Measurements from ENCODE around the gene NUP210.

NUP210 gene

DNA sequence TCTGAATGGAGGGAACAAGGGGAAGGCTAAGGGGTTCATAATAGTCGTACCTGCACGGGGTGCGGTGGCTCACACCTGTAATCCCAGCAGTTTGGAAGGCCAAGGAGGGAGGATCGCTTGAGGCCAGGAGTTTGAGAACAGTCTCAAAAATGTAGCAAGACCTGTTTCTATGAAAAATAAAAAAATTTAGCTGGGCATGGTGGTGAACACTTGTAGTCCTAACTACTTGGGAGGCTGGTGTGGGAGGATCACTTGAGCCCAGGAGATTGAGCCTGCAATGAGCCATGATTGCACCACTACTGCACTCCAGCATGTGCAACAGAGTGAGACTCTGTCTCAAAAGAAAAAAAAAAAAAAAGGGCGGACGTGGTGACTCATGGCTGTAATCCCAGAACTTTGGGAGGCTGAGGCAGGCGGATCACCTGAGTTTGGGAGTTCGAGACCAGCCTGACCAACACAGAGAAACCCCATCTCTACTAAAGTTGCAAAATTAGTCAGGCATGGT lies 42.1 kb upstream of the NUP210 start:
- Histone ChIP-seq H3K27me3 (replicated peaks; ENCODE audit: control insufficient read depth, insufficient read depth, low read length) (no peaks in the 10 kb centered on the region), H3K36me3 (ENCODE audit: control insufficient read depth, insufficient read depth, low read length) (no peaks in the 10 kb centered on the region), H3K4me3 (replicated peaks; ENCODE audit: low read depth, low read length) (no peak overlapping the region)
- TF ChIP-seq, protein P1, sequence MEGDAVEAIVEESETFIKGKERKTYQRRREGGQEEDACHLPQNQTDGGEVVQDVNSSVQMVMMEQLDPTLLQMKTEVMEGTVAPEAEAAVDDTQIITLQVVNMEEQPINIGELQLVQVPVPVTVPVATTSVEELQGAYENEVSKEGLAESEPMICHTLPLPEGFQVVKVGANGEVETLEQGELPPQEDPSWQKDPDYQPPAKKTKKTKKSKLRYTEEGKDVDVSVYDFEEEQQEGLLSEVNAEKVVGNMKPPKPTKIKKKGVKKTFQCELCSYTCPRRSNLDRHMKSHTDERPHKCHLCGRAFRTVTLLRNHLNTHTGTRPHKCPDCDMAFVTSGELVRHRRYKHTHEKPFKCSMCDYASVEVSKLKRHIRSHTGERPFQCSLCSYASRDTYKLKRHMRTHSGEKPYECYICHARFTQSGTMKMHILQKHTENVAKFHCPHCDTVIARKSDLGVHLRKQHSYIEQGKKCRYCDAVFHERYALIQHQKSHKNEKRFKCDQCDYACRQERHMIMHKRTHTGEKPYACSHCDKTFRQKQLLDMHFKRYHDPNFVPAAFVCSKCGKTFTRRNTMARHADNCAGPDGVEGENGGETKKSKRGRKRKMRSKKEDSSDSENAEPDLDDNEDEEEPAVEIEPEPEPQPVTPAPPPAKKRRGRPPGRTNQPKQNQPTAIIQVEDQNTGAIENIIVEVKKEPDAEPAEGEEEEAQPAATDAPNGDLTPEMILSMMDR (IDR thresholded peaks at IDR 0.05; ENCODE audit: insufficient read depth, low read length, poor library complexity, severe bottlenecking) = no peak
- DNase-seq (ENCODE audit: extremely low read depth, insufficient read length) = no peak

DNA sequence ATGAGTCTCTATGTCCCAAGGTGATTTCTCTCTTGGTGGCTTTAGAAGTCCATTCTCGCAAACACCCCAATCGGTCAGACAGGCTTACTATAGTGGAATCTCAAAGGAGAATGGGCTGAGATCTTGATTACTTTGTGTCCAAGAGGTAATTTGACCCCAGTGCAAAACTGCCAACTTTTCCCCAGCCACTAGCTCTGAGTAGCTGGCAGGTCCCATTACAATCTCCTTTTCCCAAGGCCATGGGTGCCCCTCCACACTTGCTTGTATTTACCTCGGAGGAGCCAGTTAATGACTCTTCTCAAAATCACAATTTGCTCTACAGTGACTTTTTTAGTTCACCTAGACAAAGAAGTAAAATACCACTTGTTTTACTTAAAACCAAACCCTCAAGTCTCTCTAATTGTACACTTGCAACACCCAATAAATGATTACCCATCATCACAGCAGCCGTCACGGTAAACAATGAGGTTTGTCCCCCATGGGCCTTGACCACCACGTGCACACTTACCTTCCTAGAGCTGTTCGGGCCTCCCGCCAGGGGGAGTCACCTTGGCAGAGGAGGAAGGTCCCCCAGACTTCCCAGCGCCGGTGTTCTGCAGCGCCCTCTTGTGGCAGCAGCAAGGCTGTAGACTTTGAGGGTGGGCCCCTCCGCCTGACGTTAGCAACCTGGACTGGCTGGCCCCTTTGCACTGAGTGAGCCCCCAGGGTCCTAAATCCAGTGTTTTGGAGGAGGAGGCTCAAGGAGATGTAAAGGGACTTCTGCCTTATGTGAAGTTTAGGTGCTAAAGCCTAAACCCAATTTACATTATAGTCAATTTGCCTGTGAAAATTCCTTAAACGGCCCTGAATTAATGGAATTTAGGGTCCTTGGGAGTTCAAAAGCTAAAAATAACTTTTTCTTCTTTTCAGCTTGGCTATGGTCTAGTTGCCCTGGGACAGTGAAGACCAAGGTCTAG lies 41.3 kb upstream of the NUP210 start:
- TF ChIP-seq, protein P1 (IDR thresholded peaks at IDR 0.05; ENCODE audit: insufficient read depth, low read length, poor library complexity, severe bottlenecking) = peak; percentile 96
- peak; percentile 54 for DNase-seq (ENCODE audit: extremely low read depth, insufficient read length)
- Histone ChIP-seq H3K27me3 (replicated peaks; ENCODE audit: control insufficient read depth, insufficient read depth, low read length) (no peaks in the 10 kb centered on the region), H3K36me3 (ENCODE audit: control insufficient read depth, insufficient read depth, low read length) (no peaks in the 10 kb centered on the region), H3K4me3 (replicated peaks; ENCODE audit: low read depth, low read length) (no peak overlapping the region)

DNA sequence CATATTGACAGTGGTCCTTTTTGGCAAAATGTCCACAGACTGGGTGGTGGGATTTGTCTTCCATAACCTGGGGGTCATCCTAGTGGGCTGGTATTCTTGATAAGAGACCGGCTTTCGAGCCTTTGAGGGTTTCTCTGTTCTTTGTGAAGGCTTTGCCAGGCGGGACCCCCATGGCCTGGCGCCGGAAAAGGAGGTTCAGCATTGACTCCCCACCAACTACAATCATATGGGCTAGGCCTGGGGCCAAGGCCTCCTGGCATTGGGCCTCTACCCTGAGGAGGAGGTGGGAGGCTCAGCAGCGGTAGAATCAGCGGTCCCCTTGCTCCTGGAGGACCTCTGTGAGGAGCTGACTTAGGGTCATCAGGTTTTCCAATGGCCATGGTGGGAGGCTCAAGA lies 40.2 kb upstream of the NUP210 start:
- no peaks in the 10 kb centered on the region for H3K27me3 ChIP-seq (replicated peaks; ENCODE audit: control insufficient read depth, insufficient read depth, low read length)
- TF ChIP-seq, protein P1 (IDR thresholded peaks at IDR 0.05; ENCODE audit: insufficient read depth, low read length, poor library complexity, severe bottlenecking) = no peak
- no peak overlapping the region for H3K4me3 ChIP-seq (replicated peaks; ENCODE audit: low read depth, low read length)
- DNase-seq (ENCODE audit: extremely low read depth, insufficient read length) = no peak
- no peaks in the 10 kb centered on the region for H3K36me3 ChIP-seq (ENCODE audit: control insufficient read depth, insufficient read depth, low read length)

DNA sequence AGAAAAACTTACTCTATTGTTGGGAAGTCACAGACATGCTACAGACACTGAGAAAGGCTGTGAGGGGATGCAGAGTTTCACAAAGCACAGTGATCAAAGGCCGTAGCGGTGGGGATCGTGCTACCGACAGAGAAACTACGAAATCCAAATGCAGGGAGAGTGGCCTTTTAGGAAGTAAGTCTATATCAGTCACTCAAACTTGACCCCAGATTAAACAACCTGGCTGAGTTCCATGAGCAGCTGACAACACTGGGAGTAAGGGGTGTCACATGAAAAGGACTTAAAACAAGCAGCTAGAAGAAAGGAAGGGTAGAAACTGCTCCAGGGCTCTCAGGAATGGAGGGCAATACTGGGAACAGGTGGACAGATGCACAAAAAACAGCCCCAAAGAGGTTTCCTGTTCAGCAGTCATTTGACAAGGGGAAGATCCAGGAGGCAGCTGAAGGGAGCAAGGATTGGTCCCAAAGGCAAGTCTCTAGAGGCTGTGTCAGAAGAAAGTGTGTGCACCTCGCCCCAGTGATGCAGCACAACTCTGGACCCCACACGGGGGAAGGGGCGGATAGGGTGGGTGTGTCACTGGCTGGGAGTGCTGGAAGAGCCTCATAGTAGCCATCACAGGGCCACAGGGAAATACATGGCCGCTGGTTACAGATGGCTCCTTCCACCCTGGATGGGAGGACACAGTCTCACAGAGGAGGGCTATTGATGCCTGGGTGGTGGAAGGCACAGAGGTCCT lies 39.7 kb upstream of the NUP210 start:
- no peaks in the 10 kb centered on the region for H3K36me3 ChIP-seq (ENCODE audit: control insufficient read depth, insufficient read depth, low read length)
- DNase-seq (ENCODE audit: extremely low read depth, insufficient read length) = no peak
- no peak overlapping the region for H3K4me3 ChIP-seq (replicated peaks; ENCODE audit: low read depth, low read length)
- no peaks in the 10 kb centered on the region for H3K27me3 ChIP-seq (replicated peaks; ENCODE audit: control insufficient read depth, insufficient read depth, low read length)
- TF ChIP-seq, protein P1 (IDR thresholded peaks at IDR 0.05; ENCODE audit: insufficient read depth, low read length, poor library complexity, severe bottlenecking) = no peak

DNA sequence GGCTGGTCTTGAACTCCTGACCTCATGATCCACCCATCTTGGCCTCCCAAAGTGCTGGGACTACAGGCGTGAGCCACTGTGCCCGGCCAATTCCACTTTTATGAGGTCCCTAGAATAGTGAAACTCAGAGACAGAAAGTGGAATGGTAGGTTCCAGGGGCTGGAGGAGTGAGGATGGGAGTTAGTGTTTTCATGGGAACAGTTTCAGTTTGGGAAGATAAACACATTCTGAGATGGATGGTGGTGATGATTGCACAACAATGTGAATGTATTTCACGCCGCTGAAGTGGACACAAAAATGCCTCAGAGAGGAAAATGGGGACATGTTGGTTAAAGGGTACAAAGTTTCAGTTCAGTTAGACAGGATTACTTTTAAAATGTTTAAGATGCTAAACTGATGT lies 37.5 kb upstream of the NUP210 start:
- TF ChIP-seq, protein P1 (IDR thresholded peaks at IDR 0.05; ENCODE audit: insufficient read depth, low read length, poor library complexity, severe bottlenecking) = no peak
- Histone ChIP-seq H3K27me3 (replicated peaks; ENCODE audit: control insufficient read depth, insufficient read depth, low read length) (no peaks in the 10 kb centered on the region), H3K36me3 (ENCODE audit: control insufficient read depth, insufficient read depth, low read length) (no peaks in the 10 kb centered on the region), H3K4me3 (replicated peaks; ENCODE audit: low read depth, low read length) (no peak overlapping the region)
- no peak for DNase-seq (ENCODE audit: extremely low read depth, insufficient read length)
